HT-29 (cell line): ENCODE results near the gene CHIA. TPM values are rescaled to one million over a fixed set of nuclear protein-coding genes. Genes with fewer than 3 reads are reported as not detected.

Source experiments
- DNase-seq: peaks from one replicate; pipeline ENCODE4 v3.0.0-alpha.2; 2015; ENCODE audit warnings: low spot score
- total RNA-seq: library from RNA; depleted of rRNA; stranded (reverse); fragments of >200 nt; shearing (Covaris generic); gene quantifications from 2 replicates; pipeline ENCODE4 v1.2.3, GENCODE V29; 2014; rRNA removed

Gene CHIA
- total RNA-seq, result not detected in 2 replicates

- no peak for DNase-seq
Measured at GRCh38 chr1:111290630-111291029, at the start of gene CHIA. Gene CHIA, plus strand, starts transcription at chr1:111290851. Its CDS starts 19,617 bp downstream, at chr1:111310468.

- no peak for DNase-seq
Measured at GRCh38 chr1:111241797-111242196, 48.9 kb upstream of the CHIA start.

- DNase-seq, result no peak
Measured at GRCh38 chr1:111242805-111243523, 47.7 kb upstream of the CHIA start.

GRCh38 chr1:111247125-111247838, 43.4 kb upstream of the CHIA start:
- DNase-seq, result no peak

GRCh38 chr1:111249960-111250359, 40.7 kb upstream of the CHIA start:
- no peak for DNase-seq

GRCh38 chr1:111251570-111251969, 39.1 kb upstream of the CHIA start:
- no peak for DNase-seq

- DNase-seq, result no peak
Measured at GRCh38 chr1:111252786-111253185, 37.9 kb upstream of the CHIA start.

- no peak for DNase-seq
Measured at GRCh38 chr1:111253876-111254275, 36.8 kb upstream of the CHIA start.

GRCh38 chr1:111256988-111257658, 33.5 kb upstream of the CHIA start:
- DNase-seq, result no peak

GRCh38 chr1:111267801-111268508, 22.7 kb upstream of the CHIA start:
- DNase-seq, result no peak

- DNase-seq, result no peak
Measured at GRCh38 chr1:111269825-111270406, 20.7 kb upstream of the CHIA start.

- no peak for DNase-seq
Measured at GRCh38 chr1:111270771-111271463, 19.7 kb upstream of the CHIA start.

- no peak for DNase-seq
Measured at GRCh38 chr1:111271464-111271801, 19.2 kb upstream of the CHIA start.

- DNase-seq, result no peak
Measured at GRCh38 chr1:111272081-111272480, 18.6 kb upstream of the CHIA start.

GRCh38 chr1:111274653-111275052, 16.0 kb upstream of the CHIA start:
- DNase-seq, result no peak

- no peak for DNase-seq
Measured at GRCh38 chr1:111275079-111275478, 15.6 kb upstream of the CHIA start.

GRCh38 chr1:111275780-111276433, 14.7 kb upstream of the CHIA start:
- DNase-seq, result no peak

- DNase-seq, result no peak
Measured at GRCh38 chr1:111279144-111279543, 11.5 kb upstream of the CHIA start.

GRCh38 chr1:111280267-111280666, 10.4 kb upstream of the CHIA start:
- no peak for DNase-seq

- no peak for DNase-seq
Measured at GRCh38 chr1:111281411-111281810, 9.2 kb upstream of the CHIA start.

- no peak for DNase-seq
Measured at GRCh38 chr1:111283838-111284237, 6.8 kb upstream of the CHIA start.
